ENCODE data around the gene NLRP6.
A peak's percentile ranks its signal among the peaks of the same experiment; 100 is the strongest.
"Not testable (repeated sequence)": the region's sequence is repeated elsewhere in the genome, so short reads cannot be mapped to it uniquely, and the experiment has no call there.

The NLRP6 gene

GRCh38 chr11:307766-308708 is 29.8 kb downstream of the NLRP6 start, which contains the start of gene IFITM2:
TSS of gene IFITM2 (plus strand) at chr11:307816. CDS start at chr11:308193, 377 bp downstream.
- not testable (repeated sequence) for DNase-seq (ENCODE audit: low read depth in 3 of 3)

GRCh38 chr11:308740-309665 is 30.8 kb downstream of the NLRP6 start:
- not testable (repeated sequence) for DNase-seq (ENCODE audit: low read depth in 3 of 3)

- DNase-seq (ENCODE audit: low read depth in 3 of 3), result not testable (repeated sequence)
Measured at GRCh38 chr11:309979-310572, 31.9 kb downstream of the NLRP6 start.

GRCh38 chr11:311013-311748 is 33.0 kb downstream of the NLRP6 start:
- not testable (repeated sequence) for DNase-seq (ENCODE audit: low read depth in 3 of 3)

DNA sequence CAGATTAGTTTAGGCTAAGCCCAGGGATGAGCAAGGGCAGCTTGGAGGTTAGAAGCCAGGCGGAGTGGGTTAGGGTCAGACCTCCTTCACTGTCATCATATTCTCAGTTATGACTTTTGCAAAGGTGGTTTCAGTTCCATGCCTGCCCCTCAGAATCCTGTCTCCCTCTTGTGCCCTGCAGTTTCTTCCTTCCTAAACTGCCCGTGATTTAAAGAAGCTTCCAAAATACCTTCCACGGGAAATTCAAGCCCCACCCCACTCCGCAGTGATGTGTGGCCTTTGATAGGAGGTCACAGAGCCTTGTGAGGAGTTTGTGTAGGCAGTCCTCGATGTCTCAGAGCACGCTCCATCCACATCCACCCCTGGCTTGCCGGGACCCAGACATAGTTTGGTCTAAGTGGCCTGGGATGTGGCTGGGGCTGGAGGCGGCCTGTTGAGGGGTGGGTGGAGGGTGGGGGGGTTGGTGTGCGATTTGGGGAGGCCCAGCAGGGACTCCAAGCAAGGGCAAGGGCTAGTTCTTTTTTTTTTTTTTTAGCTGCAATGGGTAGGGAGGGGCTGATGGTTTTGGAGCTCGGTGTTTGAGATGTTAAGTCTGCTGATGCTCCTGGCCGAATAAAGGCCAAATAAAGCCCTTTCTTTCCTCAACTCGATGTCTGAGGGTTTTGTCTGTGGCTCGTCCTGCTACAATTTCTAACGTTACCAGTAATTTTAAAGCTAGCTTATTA is 34.0 kb downstream of the NLRP6 start:
- DNase-seq (ENCODE audit: low read depth in 3 of 3), result no peak

- DNase-seq (ENCODE audit: low read depth in 3 of 3), result no peak
Measured at GRCh38 chr11:313304-313786, 35.1 kb downstream of the NLRP6 start.

DNA sequence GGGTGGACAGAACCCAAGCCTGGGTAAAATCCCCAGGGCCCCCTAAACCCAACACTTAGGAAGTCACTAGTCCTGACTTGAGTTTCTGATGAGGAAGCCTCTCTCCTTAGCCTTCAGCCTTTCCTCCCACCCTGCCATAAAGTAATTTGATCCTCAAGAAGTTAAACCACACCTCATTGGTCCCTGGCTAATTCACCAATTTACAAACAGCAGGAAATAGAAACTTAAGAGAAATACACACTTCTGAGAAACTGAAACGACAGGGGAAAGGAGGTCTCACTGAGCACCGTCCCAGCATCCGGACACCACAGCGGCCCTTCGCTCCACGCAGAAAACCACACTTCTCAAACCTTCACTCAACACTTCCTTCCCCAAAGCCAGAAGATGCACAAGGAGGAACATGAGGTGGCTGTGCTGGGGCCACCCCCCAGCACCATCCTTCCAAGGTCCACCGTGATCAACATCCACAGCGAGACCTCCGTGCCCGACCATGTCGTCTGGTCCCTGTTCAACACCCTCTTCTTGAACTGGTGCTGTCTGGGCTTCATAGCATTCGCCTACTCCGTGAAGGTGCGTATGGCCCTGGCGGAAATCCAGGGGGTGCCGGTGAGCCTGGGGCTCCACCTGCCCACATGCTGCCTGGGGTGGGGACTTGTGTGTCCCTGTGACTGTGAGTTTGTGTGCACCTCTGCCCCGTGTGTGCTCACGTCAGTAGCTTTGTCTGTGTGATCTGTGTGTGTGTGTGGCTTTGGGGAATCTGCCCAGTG is 35.8 kb downstream of the NLRP6 start, which contains the start of gene IFITM1:
Gene IFITM1, plus strand, starts transcription at position 254 of the 767 bp plus-strand sequence. Its CDS starts 131 bp downstream, at position 385.
- peak in 1 of 3 experiments; percentile 58 for DNase-seq (ENCODE audit: low read depth in 3 of 3)

DNA sequence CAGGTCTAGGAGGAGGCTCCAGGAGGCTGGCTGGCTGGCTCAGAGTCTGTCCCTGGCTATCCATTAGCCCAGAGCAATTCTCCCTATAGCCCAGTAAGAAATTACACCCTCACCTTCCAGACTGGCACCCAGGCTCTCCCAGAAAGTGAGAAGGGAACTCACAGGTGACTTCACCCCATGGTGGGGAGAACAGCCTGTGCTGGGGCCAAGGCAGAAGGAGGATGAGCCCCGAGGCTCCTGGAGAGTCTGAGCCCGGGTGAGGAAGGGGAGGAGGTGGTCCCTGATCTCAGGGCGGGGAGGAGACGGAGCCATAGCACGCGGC is 36.3 kb downstream of the NLRP6 start:
- DNase-seq (ENCODE audit: low read depth in 3 of 3), result not testable (repeated sequence)

- DNase-seq (ENCODE audit: low read depth in 3 of 3), result no peak
Measured at GRCh38 chr11:315051-315481, 36.9 kb downstream of the NLRP6 start.

GRCh38 chr11:315516-315994 is 37.3 kb downstream of the NLRP6 start:
- DNase-seq (ENCODE audit: low read depth in 3 of 3), result no peak

DNA sequence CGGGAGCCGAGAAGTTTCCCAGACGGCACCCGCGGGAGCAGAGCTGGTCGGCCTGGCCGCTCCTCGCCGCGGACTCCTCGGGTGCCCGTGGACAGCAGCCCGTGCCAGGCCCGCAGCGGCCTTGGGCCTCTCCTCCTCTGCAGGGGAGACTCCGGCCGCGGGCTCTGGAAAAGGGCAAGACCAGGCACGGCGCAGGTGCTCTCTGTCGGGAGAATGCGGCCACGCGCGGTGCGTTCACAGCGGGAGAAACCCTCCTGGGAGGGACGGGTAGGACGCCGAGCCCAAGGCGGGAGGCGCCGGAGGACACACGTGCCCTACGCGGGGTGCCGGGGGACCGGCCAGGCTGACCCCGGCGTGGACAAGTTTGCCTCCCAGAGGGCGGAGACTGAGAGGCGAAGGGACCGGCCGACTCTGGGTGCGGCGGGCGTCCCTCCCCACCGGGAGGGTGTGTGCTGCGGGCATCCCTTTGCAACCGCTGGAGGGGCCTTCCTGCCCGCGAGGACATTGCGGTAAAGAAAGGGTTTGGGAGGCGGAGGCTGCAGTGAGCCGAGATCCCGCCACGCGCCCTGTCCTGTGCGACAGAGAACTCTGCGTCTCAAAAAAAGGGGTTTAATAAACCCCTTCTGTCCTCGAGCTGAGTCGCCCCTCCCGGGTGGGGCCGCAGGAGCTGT is 38.0 kb downstream of the NLRP6 start:
- DNase-seq (ENCODE audit: low read depth in 3 of 3), result no peak

DNA sequence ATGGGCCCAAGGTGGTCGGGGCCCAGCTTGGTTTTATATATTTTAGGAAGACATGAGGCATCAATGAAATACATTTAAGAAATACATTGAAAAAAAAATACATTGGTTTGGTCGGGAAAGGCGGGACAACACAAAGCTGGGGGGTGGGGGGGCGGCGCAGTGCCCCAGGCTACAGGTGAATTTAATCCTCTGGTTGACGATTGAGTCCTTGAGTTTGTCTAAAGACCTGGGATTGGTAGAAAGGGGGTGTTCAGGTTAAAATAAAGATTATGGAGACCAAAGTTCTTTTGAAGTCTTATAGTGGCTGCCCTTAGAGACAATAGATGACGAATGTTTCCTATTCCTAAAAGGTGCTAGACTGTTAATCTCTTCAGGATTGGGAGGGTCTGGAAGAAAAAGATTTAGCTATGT is 38.7 kb downstream of the NLRP6 start:
- DNase-seq (ENCODE audit: low read depth in 3 of 3), result no peak

DNA sequence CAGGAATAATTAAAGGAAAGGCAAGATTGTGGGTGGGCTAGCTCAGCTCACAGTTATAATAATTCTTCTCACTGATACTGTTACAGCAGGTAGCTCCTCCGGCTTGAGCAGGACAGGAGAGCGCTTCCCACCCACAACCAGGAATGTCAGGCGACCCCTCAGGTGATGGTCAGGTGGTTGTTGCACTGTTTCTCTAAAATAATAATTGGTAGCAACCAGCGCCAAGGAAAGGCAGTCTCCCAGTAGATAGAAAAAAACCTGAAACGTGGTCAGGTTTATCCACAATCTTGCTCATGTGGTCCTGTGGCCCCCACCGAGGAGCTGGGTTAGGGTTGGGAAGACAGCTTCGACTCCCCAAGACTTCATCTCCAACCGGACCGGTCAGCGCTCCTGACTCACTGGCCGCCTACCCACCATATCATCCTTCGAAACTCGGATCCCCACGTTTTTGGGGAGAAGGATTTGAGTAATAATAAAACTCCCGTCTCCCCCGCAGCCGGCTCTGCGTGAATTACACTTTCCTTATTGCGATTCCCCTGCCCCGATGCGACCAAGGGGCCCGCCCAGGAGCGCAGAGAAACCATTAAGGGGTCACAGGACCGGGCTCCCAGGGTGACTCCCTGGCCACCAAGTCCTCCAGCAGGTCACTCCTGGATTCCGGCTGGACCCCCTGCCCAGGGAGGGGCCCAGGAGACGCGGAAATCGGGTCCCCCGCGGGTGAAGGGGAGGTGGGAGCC is 39.6 kb downstream of the NLRP6 start:
- not testable (repeated sequence) for DNase-seq (ENCODE audit: low read depth in 3 of 3)

GRCh38 chr11:318405-319120 is 40.4 kb downstream of the NLRP6 start:
- DNase-seq (ENCODE audit: low read depth in 3 of 3), result not testable (repeated sequence)

DNA sequence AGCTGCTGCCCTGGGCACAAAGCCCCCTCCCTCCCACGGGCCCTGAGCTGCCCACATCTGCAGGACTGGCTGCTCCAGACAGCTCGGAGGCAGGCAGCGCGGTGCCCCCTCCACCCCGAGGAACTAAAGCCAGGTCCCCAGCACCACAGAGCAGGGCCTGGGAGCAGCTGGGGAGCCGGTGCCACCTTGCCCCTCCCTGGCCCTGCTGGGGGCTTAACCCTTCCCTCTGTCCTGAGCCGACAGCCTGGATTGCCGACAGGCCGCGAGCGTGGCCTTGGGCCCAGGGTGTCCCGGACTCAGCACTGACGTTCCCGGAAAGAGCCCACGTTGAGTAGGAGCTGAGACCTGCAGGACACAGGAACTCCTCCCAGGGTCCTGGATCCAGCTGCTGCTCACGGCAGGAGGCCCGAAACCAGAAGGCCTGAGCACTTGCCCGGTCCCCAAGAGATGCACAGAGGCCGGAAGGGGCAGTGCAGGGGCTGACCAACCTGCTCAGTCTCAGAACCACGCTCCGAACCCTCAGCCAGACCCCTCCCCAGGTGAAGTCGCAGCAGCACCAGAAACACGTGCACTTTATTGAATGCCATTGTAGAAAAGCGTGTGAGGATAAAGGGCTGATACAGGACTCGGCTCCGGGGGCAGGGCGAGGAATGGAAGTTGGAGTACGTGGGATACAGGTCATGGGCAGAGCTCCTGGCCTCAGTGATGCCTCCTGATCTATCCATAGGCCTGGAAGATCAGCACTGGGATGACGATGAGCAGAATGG is 41.1 kb downstream of the NLRP6 start:
- not testable (repeated sequence) for DNase-seq (ENCODE audit: low read depth in 3 of 3)

- DNase-seq (ENCODE audit: low read depth in 3 of 3), result not testable (repeated sequence)
Measured at GRCh38 chr11:319888-320273, 41.7 kb downstream of the NLRP6 start.

DNA sequence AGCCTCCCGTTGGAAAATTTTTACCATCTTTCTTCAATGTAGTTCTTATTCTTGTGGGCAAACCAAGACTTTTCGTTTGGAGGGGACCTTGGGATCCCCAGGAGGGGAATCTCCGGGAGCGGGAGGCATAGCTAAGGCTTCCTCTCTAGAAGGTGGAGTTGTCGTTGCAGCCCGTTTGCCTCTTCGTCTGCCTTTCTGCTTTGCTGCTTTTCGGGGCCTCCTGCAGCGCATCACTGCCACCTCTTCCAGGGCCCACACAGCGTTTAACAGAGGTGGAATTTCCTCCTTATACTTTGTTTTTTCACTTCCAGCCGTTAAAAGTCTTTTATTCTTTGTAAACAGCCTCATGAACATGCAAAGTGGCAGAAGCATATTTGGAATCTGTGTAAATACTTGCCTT is 45.9 kb downstream of the NLRP6 start:
- no peak for DNase-seq (ENCODE audit: low read depth in 3 of 3)
